Mammary epithelial cell (primary cell): ENCODE measurements around the gene CALN1.

Experiments
- CTCF ChIP-seq, 2 donors: IDR thresholded peaks in 1 of 2; conservative IDR thresholded peaks in 1 of 2; 2 replicates each; pipeline ENCODE4 v1.5.1; 2011 to 2012; ENCODE audit warnings: inconsistent platforms in 2 of 2, low read length in 2 of 2, mild to moderate bottlenecking in 2 of 2, control low read depth in 1 of 2, low read depth in 1 of 2; ENCODE audit not compliant: insufficient read depth in 1 of 2; ENCODE audit errors: extremely low read depth in 1 of 2
- EZH2 ChIP-seq: IDR thresholded peaks from 2 replicates; pipeline ENCODE4 v1.6.1; 2012; ENCODE audit warnings: low read length, inconsistent platforms, borderline replicate concordance

- TF ChIP-seq CTCF (conservative IDR thresholded peaks at IDR 0.05 in 1 of 2, IDR thresholded peaks at IDR 0.05 in 1 of 2; ENCODE audit: extremely low read depth in 1 of 2, insufficient read depth in 1 of 2, low read depth in 1 of 2, low read length in 2 of 2): no peak
- no peak for TF ChIP-seq EZH2
Measured at GRCh38 chr7:72254455-72254854, 157.7 kb downstream of the CALN1 start.
